PC-3 (cell line): ENCODE measurements around the gene DCTN3. TPM values are rescaled to one million over a fixed set of nuclear protein-coding genes. Genes with fewer than 3 reads are reported as not detected.

ENCODE experiments used
- ATAC-seq: fragments of 200-7000 bp; cut with Tn5 transposase; 2 replicates; pipeline ENCODE4 v1.9.1; 2020; ENCODE audit warnings: mild to moderate bottlenecking, moderate library complexity
- BruUV-seq: library from RNA; stranded (reverse); fragments of 400-500 nt; replicated peaks from 2 replicates; lab custom pipeline; 2021; lab: Mats Ljungman, UMichigan
- CTCF ChIA-PET: fragments of 300-600 bp; sonication (Branson Sonifier 250); formaldehyde crosslinking; loops from one replicate; lab custom pipeline; 2022; ENCODE audit warnings: antibody characterized with exemption; lab: Charles Lee
- POLR2A ChIA-PET: fragments of 300-600 bp; sonication (Branson Sonifier 250); formaldehyde crosslinking; loops from one replicate; lab custom pipeline; 2022; ENCODE audit warnings: antibody characterized with exemption; ENCODE audit not compliant: unreplicated experiment; lab: Charles Lee
- DNase-seq: peaks from one replicate; pipeline ENCODE4 v3.0.0-alpha.2; 2015
- H2AFZ ChIP-seq: fragments of 300-600 bp; sonication (generic); 2 replicates; pipeline ENCODE4 v1.6.0; 2016; ENCODE audit warnings: antibody characterized with exemption, low read length
- H3F3A ChIP-seq: fragments of 300-600 bp; sonication (generic); one replicate; pipeline ENCODE4 v1.6.0; 2017; ENCODE audit warnings: antibody characterized with exemption, low read length, control low read depth, mild to moderate bottlenecking; ENCODE audit not compliant: unreplicated experiment
- H3K27ac ChIP-seq: fragments of 300-600 bp; sonication (generic); 2 replicates; pipeline ENCODE4 v1.5.1; 2016; ENCODE audit warnings: mild to moderate bottlenecking, low read length
- H3K27me3 ChIP-seq: fragments of 300-600 bp; sonication (generic); 2 replicates; pipeline ENCODE4 v1.6.1; 2016; ENCODE audit warnings: low read length, mixed read lengths
- H3K36me3 ChIP-seq: fragments of 300-600 bp; sonication (generic); 2 replicates; pipeline ENCODE4 v1.6.1; 2016; ENCODE audit warnings: low read depth, mixed run types, low read length, mixed read lengths
- H3K4me1 ChIP-seq: fragments of 300-600 bp; sonication (generic); 2 replicates; pipeline ENCODE4 v1.5.1; 2016; ENCODE audit warnings: low read length; ENCODE audit not compliant: insufficient read depth
- H3K4me2 ChIP-seq: fragments of 300-600 bp; sonication (generic); 2 replicates; pipeline ENCODE4 v1.6.0; 2016; ENCODE audit warnings: low read length
- H3K4me3 ChIP-seq: fragments of 300-600 bp; sonication (generic); 2 replicates; pipeline ENCODE4 v1.5.1; 2016; ENCODE audit warnings: mild to moderate bottlenecking, low read length, mixed read lengths
- H3K79me2 ChIP-seq: fragments of 300-600 bp; sonication (generic); 2 replicates; pipeline ENCODE4 v1.6.1; 2017; ENCODE audit warnings: low read length, mixed read lengths
- H3K9ac ChIP-seq: fragments of 300-600 bp; sonication (generic); 2 replicates; pipeline ENCODE4 v1.6.0; 2016; ENCODE audit warnings: mild to moderate bottlenecking, low read length
- H3K9me2 ChIP-seq: fragments of 300-600 bp; sonication (generic); replicated peaks from 2 replicates; pipeline ENCODE4 v1.6.1; 2016; ENCODE audit warnings: mixed run types, low read length, mixed read lengths
- H3K9me3 ChIP-seq: fragments of 300-600 bp; sonication (generic); 2 replicates; pipeline ENCODE4 v1.6.1; 2016; ENCODE audit warnings: low read length, mixed read lengths
- H4K20me1 ChIP-seq: fragments of 300-600 bp; sonication (generic); 2 replicates; pipeline ENCODE4 v1.6.1; 2016; ENCODE audit warnings: low read length, mixed read lengths
- EZH2 ChIP-seq: fragments of 300-600 bp; sonication (generic); IDR thresholded peaks from one replicate; pipeline ENCODE4 v1.6.1; 2017; ENCODE audit warnings: antibody characterized with exemption, mild to moderate bottlenecking, low read length; ENCODE audit not compliant: unreplicated experiment
- EZH2phosphoT487 ChIP-seq: fragments of 300-600 bp; sonication (generic); IDR thresholded peaks from 2 replicates; pipeline ENCODE4 v1.6.1; 2018; ENCODE audit warnings: mild to moderate bottlenecking, antibody characterized with exemption, low read length, borderline replicate concordance
- intact Hi-C: fragments of 100-400 bp; cut with micrococcal nuclease; formaldehyde crosslinking; loops from 2 replicates; pipeline ENCODE4 v1.9.0; 2023
- total RNA-seq: library from RNA; depleted of rRNA; stranded (reverse); fragments of >200 nt; gene quantifications from 2 replicates; pipeline ENCODE4 v1.2.3, GENCODE V29; 2014
- TF ChIP-seq, protein P1 (sequence below): fragments of 300-600 bp; sonication (generic); conservative IDR thresholded peaks from 2 replicates; pipeline ENCODE4 v1.5.1; 2017; ENCODE audit warnings: antibody characterized with exemption, low read depth, mild to moderate bottlenecking, low read length

DCTN3 gene
- total RNA-seq, 1 experiment from 2014 or later: 102 TPM

DNA sequence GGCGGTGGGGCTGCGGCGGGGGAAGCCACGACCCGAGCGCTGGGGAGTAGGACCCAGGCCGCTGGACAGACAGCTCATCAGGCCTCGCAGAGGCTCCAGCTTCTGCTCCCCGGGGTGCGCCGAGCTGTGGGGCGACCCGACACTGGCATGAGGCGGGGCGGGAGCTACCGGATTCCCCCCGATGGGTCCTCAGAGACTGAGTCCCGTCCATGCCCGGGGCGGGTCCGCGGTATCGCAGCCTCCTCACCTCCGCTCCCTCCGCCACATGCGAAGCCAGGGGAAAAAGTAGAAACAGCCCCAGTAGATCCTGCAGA lies 44.7 kb upstream of the DCTN3 start:
- Histone ChIP-seq H4K20me1 (no peaks in the 10 kb centered on the region), H3K4me3 (peak overlapping the region; percentile 57), H3K9ac (no peak overlapping the region), H3K9me3 (no peaks in the 10 kb centered on the region), H3K27ac (no peak overlapping the region), H3K27me3 (no peaks in the 10 kb centered on the region), H3K36me3 (no peaks in the 10 kb centered on the region), H3K4me2 (peak overlapping the region; percentile 97), H3K9me2 (no peaks in the 10 kb centered on the region), H3F3A (no peaks in the 10 kb centered on the region), H2AFZ (peak overlapping the region; percentile 64; the same call in 1 of the 2 replicates), H3K4me1 (peaks cover 3% of the 10 kb centered on the region), H3K79me2 (no peaks in the 10 kb centered on the region)
- TF ChIP-seq EZH2phosphoT487: no peak
- TF ChIP-seq, protein P1, sequence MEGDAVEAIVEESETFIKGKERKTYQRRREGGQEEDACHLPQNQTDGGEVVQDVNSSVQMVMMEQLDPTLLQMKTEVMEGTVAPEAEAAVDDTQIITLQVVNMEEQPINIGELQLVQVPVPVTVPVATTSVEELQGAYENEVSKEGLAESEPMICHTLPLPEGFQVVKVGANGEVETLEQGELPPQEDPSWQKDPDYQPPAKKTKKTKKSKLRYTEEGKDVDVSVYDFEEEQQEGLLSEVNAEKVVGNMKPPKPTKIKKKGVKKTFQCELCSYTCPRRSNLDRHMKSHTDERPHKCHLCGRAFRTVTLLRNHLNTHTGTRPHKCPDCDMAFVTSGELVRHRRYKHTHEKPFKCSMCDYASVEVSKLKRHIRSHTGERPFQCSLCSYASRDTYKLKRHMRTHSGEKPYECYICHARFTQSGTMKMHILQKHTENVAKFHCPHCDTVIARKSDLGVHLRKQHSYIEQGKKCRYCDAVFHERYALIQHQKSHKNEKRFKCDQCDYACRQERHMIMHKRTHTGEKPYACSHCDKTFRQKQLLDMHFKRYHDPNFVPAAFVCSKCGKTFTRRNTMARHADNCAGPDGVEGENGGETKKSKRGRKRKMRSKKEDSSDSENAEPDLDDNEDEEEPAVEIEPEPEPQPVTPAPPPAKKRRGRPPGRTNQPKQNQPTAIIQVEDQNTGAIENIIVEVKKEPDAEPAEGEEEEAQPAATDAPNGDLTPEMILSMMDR: no peak
- no peak for TF ChIP-seq EZH2
- no TSS peak for BruUV-seq
- CTCF ChIA-PET: interaction anchor here (0.5 kb wide), 1 partner anchor 82 kb away, joined by 3 read pairs; no protein-coding TSS in a partner anchor
- POLR2A ChIA-PET: interaction anchor here (1.2 kb wide), 1 partner anchor 13 kb away, joined by 5 read pairs; the partner anchor contains the start of gene IL11RA
- intact Hi-C loops: no loop called here
- peak; percentile 4; the same call in 1 of the 2 replicates for ATAC-seq
- DNase-seq: no peak

DNA sequence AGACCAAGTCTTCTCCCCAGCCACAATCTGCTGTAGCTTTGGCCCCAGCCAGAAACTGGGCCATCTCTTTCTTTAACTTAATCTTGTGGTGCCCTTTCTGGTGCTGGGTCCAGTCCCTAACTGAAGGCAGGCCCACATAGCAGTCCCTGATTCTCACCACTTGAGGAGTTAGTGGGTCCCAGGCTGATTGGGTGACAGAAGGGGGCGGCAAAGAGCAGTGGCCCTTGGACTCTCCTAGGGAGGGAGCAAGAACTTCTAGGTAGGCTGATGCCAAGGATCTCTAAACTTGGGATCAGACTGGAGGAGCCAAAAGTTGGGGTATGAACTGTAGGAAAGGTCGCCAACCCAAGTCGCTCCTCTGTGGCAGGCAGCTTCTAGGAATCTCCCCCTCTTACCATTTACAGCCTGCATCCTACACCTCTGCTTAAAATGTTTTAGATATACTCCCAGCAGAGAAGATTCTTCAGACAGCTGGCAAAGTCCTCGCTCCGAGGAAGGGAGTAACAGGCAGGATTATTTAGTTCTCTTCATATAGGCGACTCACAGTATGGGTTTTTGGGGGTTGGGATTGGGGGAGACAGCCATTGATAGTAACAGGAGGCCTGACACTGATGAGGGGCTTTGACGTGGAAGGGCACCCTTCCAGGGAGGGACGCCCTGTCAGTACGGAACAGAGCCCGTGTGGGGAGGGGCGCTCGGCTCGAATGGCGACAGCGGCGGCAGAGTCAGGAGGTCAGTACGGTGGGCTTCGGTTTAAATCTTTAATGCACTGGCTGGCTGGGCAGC lies 44.2 kb upstream of the DCTN3 start:
- Histone ChIP-seq H2AFZ (peak overlapping the region; percentile 64), H4K20me1 (no peaks in the 10 kb centered on the region), H3F3A (no peaks in the 10 kb centered on the region), H3K36me3 (no peaks in the 10 kb centered on the region), H3K9ac (no peak overlapping the region), H3K27ac (no peak overlapping the region), H3K4me3 (peak overlapping the region; percentile 57), H3K4me1 (peaks cover 3% of the 10 kb centered on the region), H3K9me2 (no peaks in the 10 kb centered on the region), H3K79me2 (no peaks in the 10 kb centered on the region), H3K27me3 (no peaks in the 10 kb centered on the region), H3K4me2 (peak overlapping the region; percentile 97), H3K9me3 (no peaks in the 10 kb centered on the region)
- ATAC-seq (peak; percentile 62), DNase-seq (peak; percentile 65)
- POLR2A ChIA-PET: interaction anchor here (1.2 kb wide), 1 partner anchor 13 kb away, joined by 5 read pairs; the partner anchor contains the start of gene IL11RA
- no peak for TF ChIP-seq EZH2phosphoT487
- TF ChIP-seq, protein P1: peak; percentile 80
- TSS peak; percentile 44 for BruUV-seq
- CTCF ChIA-PET: interaction anchor here (0.5 kb wide), 1 partner anchor 83 kb away, joined by 3 read pairs; no protein-coding TSS in a partner anchor
- intact Hi-C loops: no loop called here

- Histone ChIP-seq H2AFZ (no peak overlapping the region), H4K20me1 (no peaks in the 10 kb centered on the region), H3K9me2 (no peaks in the 10 kb centered on the region), H3K36me3 (no peaks in the 10 kb centered on the region), H3K79me2 (no peaks in the 10 kb centered on the region), H3K27me3 (no peaks in the 10 kb centered on the region), H3K9ac (no peak overlapping the region), H3K4me1 (peaks cover 6% of the 10 kb centered on the region), H3K4me2 (no peak overlapping the region), H3K27ac (no peak overlapping the region), H3F3A (no peaks in the 10 kb centered on the region), H3K4me3 (no peak overlapping the region), H3K9me3 (no peaks in the 10 kb centered on the region)
- intact Hi-C loops: no loop called here
- ATAC-seq (no peak), DNase-seq (no peak)
- no TSS peak for BruUV-seq
- TF ChIP-seq EZH2phosphoT487 (no peak), EZH2 (no peak)
- TF ChIP-seq, protein P1: no peak
- ChIA-PET CTCF (interaction anchor here (0.6 kb wide), 1 partner anchor 16 kb away, joined by 3 read pairs; no protein-coding TSS in a partner anchor), POLR2A (interaction anchor here (0.5 kb wide), 1 partner anchor 440 kb away, joined by 10 read pairs; no protein-coding TSS in a partner anchor)
Observed at GRCh38 chr9:34663303-34663605, 43.0 kb upstream of the DCTN3 start.
